ENCODE measurements around the gene DSG3. TPM values are rescaled to one million over a fixed set of nuclear protein-coding genes. Genes with fewer than 3 reads are reported as not detected.

Gene DSG3
- total RNA-seq, 4 donors from 2014 or later: 0.27 to 34.1 (median 1.5) TPM

- Histone ChIP-seq H3K27ac (no peak overlapping the region), H3K9me3 (peaks cover 0 to 6% (median 0%) of the 10 kb centered on the region in 3 donors), H3K4me3 (no peak overlapping the region), H3K27me3 (no peaks in the 10 kb centered on the region), H3K36me3 (no peaks in the 10 kb centered on the region), H3K4me1 (no peaks in the 10 kb centered on the region)
- TF ChIP-seq POLR2AphosphoS5 (IDR thresholded peaks at IDR 0.05) (no peak), CTCF (IDR thresholded peaks at IDR 0.05) (no peak), POLR2A (IDR thresholded peaks at IDR 0.05) (no peak), EP300 (IDR thresholded peaks at IDR 0.05) (no peak)
- ATAC-seq: no peak
- 67 to 76% methylated on average over 3 to 4 of the region's 4 CpGs for WGBS, 2 donors (ENCODE audit: low coverage in 1 of 2)
Observed at GRCh38 chr18:31430072-31430471, 17.5 kb upstream of the DSG3 start.

DNA sequence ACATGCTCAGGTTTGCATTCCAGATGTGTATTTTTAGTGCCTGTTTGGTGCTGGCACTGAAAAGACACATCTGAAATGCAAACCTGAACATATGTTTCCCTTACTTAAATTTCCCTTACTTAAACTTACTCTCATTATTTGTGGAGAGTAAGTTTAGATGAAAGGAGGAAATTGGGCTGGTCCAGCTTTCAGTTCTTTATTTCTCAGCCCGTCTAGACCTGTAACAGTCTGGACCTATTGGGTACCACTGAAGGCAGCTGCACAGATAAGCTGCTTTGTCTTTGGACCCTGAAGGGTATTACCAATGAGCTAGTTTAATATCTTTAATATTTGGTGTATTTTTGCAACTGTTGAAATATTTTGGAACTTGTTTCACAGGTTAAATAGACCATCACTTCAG is 17.0 kb upstream of the DSG3 start:
- ATAC-seq: no peak
- 58 to 63% methylated on average over 1 of the region's 1 CpG for whole genome bisulfite sequencing, 2 donors (ENCODE audit: low coverage in 1 of 2)

GRCh38 chr18:31432316-31432715 is 15.2 kb upstream of the DSG3 start:
- Histone ChIP-seq H3K4me1 (no peaks in the 10 kb centered on the region), H3K9me3 (peaks cover 0 to 6% (median 0%) of the 10 kb centered on the region in 3 donors), H3K4me3 (no peak overlapping the region), H3K27me3 (no peaks in the 10 kb centered on the region), H3K36me3 (no peaks in the 10 kb centered on the region), H3K27ac (no peak overlapping the region)
- WGBS, 2 donors (ENCODE audit: low coverage in 1 of 2): 67 to 100% methylated on average over 1 of the region's 1 CpG
- no peak for ATAC-seq
- no peak for TF ChIP-seq CTCF (IDR thresholded peaks at IDR 0.05)
- no peak for TF ChIP-seq POLR2AphosphoS5 (IDR thresholded peaks at IDR 0.05)
- TF ChIP-seq POLR2A (IDR thresholded peaks at IDR 0.05): no peak
- TF ChIP-seq EP300 (IDR thresholded peaks at IDR 0.05): no peak

More for the DNA sequence above, 17.0 kb upstream of the DSG3 start:
- peaks cover 0 to 6% (median 0%) of the 10 kb centered on the region in 3 donors for H3K9me3 ChIP-seq
- H3K36me3 ChIP-seq: no peaks in the 10 kb centered on the region
- no peaks in the 10 kb centered on the region for H3K4me1 ChIP-seq
- H3K4me3 ChIP-seq: no peak overlapping the region
- no peaks in the 10 kb centered on the region for H3K27me3 ChIP-seq
- no peak for TF ChIP-seq POLR2A (IDR thresholded peaks at IDR 0.05)
- TF ChIP-seq CTCF (IDR thresholded peaks at IDR 0.05): no peak
- TF ChIP-seq EP300 (IDR thresholded peaks at IDR 0.05): no peak
- no peak for TF ChIP-seq POLR2AphosphoS5 (IDR thresholded peaks at IDR 0.05)
- H3K27ac ChIP-seq: no peak overlapping the region

- ATAC-seq: no peak
- no peak overlapping the region for H3K27ac ChIP-seq
- H3K4me1 ChIP-seq: no peaks in the 10 kb centered on the region
- H3K9me3 ChIP-seq: peaks cover 0 to 6% (median 0%) of the 10 kb centered on the region in 3 donors
- no peaks in the 10 kb centered on the region for H3K36me3 ChIP-seq
- 49 to 85% methylated on average over 3 of the region's 3 CpGs for WGBS, 2 donors (ENCODE audit: low coverage in 1 of 2)
- TF ChIP-seq CTCF (IDR thresholded peaks at IDR 0.05): no peak
- H3K4me3 ChIP-seq: no peak overlapping the region
- H3K27me3 ChIP-seq: no peaks in the 10 kb centered on the region
Observed at GRCh38 chr18:31436825-31437224, 10.7 kb upstream of the DSG3 start.

DNA sequence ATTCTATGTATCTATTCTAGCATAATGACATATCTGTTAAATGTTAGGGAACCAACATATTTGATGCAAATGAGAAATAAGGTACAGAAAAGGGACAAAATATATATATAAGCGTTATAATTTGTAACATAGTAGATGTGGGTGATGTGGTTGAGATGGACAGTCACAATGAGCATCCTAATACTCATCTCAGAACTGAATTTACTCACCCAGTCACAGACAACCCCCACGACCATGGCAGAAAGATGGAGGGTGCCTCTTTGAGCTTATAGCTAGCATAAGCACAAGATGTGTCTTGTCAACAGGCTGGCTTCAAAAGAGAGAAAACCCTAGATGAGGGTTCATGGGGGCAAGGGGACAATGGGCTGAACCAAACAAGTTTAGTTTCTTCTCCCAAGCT is 9.1 kb upstream of the DSG3 start:
- no peak overlapping the region for H3K4me3 ChIP-seq
- 66 to 95% methylated on average over 2 of the region's 2 CpGs for WGBS, 2 donors (ENCODE audit: low coverage in 1 of 2)
- H3K36me3 ChIP-seq: no peaks in the 10 kb centered on the region
- H3K9me3 ChIP-seq: peaks cover 0 to 6% (median 0%) of the 10 kb centered on the region in 3 donors
- no peaks in the 10 kb centered on the region for H3K4me1 ChIP-seq
- ATAC-seq: no peak
- TF ChIP-seq CTCF (IDR thresholded peaks at IDR 0.05): no peak
- no peak for TF ChIP-seq POLR2AphosphoS5 (IDR thresholded peaks at IDR 0.05)
- TF ChIP-seq EP300 (IDR thresholded peaks at IDR 0.05): no peak
- no peak for TF ChIP-seq POLR2A (IDR thresholded peaks at IDR 0.05)
- H3K27ac ChIP-seq: no peak overlapping the region
- H3K27me3 ChIP-seq: no peaks in the 10 kb centered on the region

Measured in gastroesophageal sphincter (tissue), 4 donors.